Dendritic cell treated with granulocyte-macrophage colony-stimulating factor and Interleukin-4, amounts not matched to agents 40 ng/mL and 50 ng/mL, for 4 days (primary cell): Measurements from ENCODE around the gene POU6F2.
"Not testable (repeated sequence)": the region's sequence is repeated elsewhere in the genome, so short reads cannot be mapped to it uniquely, and the experiment has no call there.

Source experiments
- H3K27ac Mint-ChIP-seq: one replicate; pipeline ENCODE4 v1.8.0; 2022; ENCODE audit warnings: mild to moderate bottlenecking, mixed read lengths
- H3K27me3 Mint-ChIP-seq: one replicate; pipeline ENCODE4 v1.8.0; 2022; ENCODE audit warnings: mild to moderate bottlenecking, mixed read lengths
- H3K36me3 Mint-ChIP-seq: one replicate; pipeline ENCODE4 v1.8.0; 2022; ENCODE audit warnings: low read depth, mixed read lengths
- H3K4me1 Mint-ChIP-seq: one replicate; pipeline ENCODE4 v1.8.0; 2022; ENCODE audit warnings: low read depth, mixed read lengths
- H3K4me3 Mint-ChIP-seq: one replicate; pipeline ENCODE4 v1.8.0; 2022; ENCODE audit warnings: mild to moderate bottlenecking, moderate library complexity, mixed read lengths
- H3K9me3 Mint-ChIP-seq: one replicate; pipeline ENCODE4 v1.8.0; 2022; ENCODE audit warnings: mixed read lengths
- intact Hi-C: fragments of 100-400 bp; cut with micrococcal nuclease; formaldehyde crosslinking; loops from one replicate; pipeline ENCODE4 v1.15.0; 2022

Gene POU6F2

GRCh38 chr7:39324139-39324760, 346.5 kb downstream of the POU6F2 start:
- intact Hi-C loops, result no loop called here
- no peaks in the 10 kb centered on the region for H3K36me3 Mint-ChIP-seq
- no peaks in the 10 kb centered on the region for H3K27me3 Mint-ChIP-seq
- H3K27ac Mint-ChIP-seq, result no peak overlapping the region
- no peaks in the 10 kb centered on the region for H3K9me3 Mint-ChIP-seq
- no peak overlapping the region for H3K4me3 Mint-ChIP-seq
- no peaks in the 10 kb centered on the region for H3K4me1 Mint-ChIP-seq

GRCh38 chr7:39331607-39332006, 353.9 kb downstream of the POU6F2 start:
- intact Hi-C loops, H3K27ac Mint-ChIP-seq, H3K27me3 Mint-ChIP-seq, H3K4me3 Mint-ChIP-seq, H3K9me3 Mint-ChIP-seq, H3K36me3 Mint-ChIP-seq, H3K4me1 Mint-ChIP-seq: not testable (repeated sequence)

GRCh38 chr7:39332142-39332541, 354.4 kb downstream of the POU6F2 start:
- intact Hi-C loops, result no loop called here
- no peaks in the 10 kb centered on the region for H3K4me1 Mint-ChIP-seq

GRCh38 chr7:39333701-39334100, 356.0 kb downstream of the POU6F2 start:
- intact Hi-C loops, result no loop called here
- H3K9me3 Mint-ChIP-seq, result no peaks in the 10 kb centered on the region
- no peak overlapping the region for H3K27ac Mint-ChIP-seq
- H3K4me1 Mint-ChIP-seq, result no peaks in the 10 kb centered on the region
- no peaks in the 10 kb centered on the region for H3K36me3 Mint-ChIP-seq
- no peak overlapping the region for H3K4me3 Mint-ChIP-seq
- peaks cover 2% of the 10 kb centered on the region for H3K27me3 Mint-ChIP-seq

More at GRCh38 chr7:39332142-39332541, 354.4 kb downstream of the POU6F2 start:
- Mint-ChIP-seq H3K27me3 (peaks cover 2% of the 10 kb centered on the region), H3K27ac (no peak overlapping the region), H3K4me3 (no peak overlapping the region), H3K36me3 (no peaks in the 10 kb centered on the region), H3K9me3 (no peaks in the 10 kb centered on the region)

- intact Hi-C loops, result no loop called here
- H3K27me3 Mint-ChIP-seq, result no peaks in the 10 kb centered on the region
- no peak overlapping the region for H3K4me3 Mint-ChIP-seq
- H3K27ac Mint-ChIP-seq, result no peak overlapping the region
- H3K9me3 Mint-ChIP-seq, result no peaks in the 10 kb centered on the region
- H3K4me1 Mint-ChIP-seq, result no peaks in the 10 kb centered on the region
- H3K36me3 Mint-ChIP-seq, result no peaks in the 10 kb centered on the region
Observed at GRCh38 chr7:39336442-39336841, 358.7 kb downstream of the POU6F2 start.

GRCh38 chr7:39338716-39339115, 361.0 kb downstream of the POU6F2 start:
- Mint-ChIP-seq H3K27me3 (no peaks in the 10 kb centered on the region), H3K4me3 (no peak overlapping the region), H3K27ac (no peak overlapping the region), H3K4me1 (no peaks in the 10 kb centered on the region), H3K9me3 (no peaks in the 10 kb centered on the region), H3K36me3 (no peaks in the 10 kb centered on the region)
- intact Hi-C loops, result no loop called here

GRCh38 chr7:39339591-39339990, 361.9 kb downstream of the POU6F2 start:
- Mint-ChIP-seq H3K27ac (no peak overlapping the region), H3K36me3 (no peaks in the 10 kb centered on the region), H3K9me3 (no peaks in the 10 kb centered on the region), H3K4me3 (no peak overlapping the region), H3K27me3 (no peaks in the 10 kb centered on the region), H3K4me1 (no peaks in the 10 kb centered on the region)
- intact Hi-C loops, result no loop called here

- no peaks in the 10 kb centered on the region for H3K27me3 Mint-ChIP-seq
- H3K4me1 Mint-ChIP-seq, result no peaks in the 10 kb centered on the region
- intact Hi-C loops, result no loop called here
- no peaks in the 10 kb centered on the region for H3K36me3 Mint-ChIP-seq
- H3K4me3 Mint-ChIP-seq, result no peak overlapping the region
- H3K27ac Mint-ChIP-seq, result no peak overlapping the region
- H3K9me3 Mint-ChIP-seq, result no peaks in the 10 kb centered on the region
Observed at GRCh38 chr7:39341083-39341482, 363.4 kb downstream of the POU6F2 start.

GRCh38 chr7:39342763-39343162, 365.1 kb downstream of the POU6F2 start:
- Mint-ChIP-seq H3K27me3 (no peaks in the 10 kb centered on the region), H3K4me3 (no peak overlapping the region), H3K36me3 (no peaks in the 10 kb centered on the region), H3K9me3 (no peaks in the 10 kb centered on the region), H3K4me1 (no peaks in the 10 kb centered on the region), H3K27ac (no peak overlapping the region)
- intact Hi-C loops, result no loop called here

- no peaks in the 10 kb centered on the region for H3K9me3 Mint-ChIP-seq
- no peaks in the 10 kb centered on the region for H3K4me1 Mint-ChIP-seq
- intact Hi-C loops, result no loop called here
- H3K27me3 Mint-ChIP-seq, result no peaks in the 10 kb centered on the region
- H3K27ac Mint-ChIP-seq, result no peak overlapping the region
- no peak overlapping the region for H3K4me3 Mint-ChIP-seq
- no peaks in the 10 kb centered on the region for H3K36me3 Mint-ChIP-seq
Observed at GRCh38 chr7:39349452-39350123, 371.9 kb downstream of the POU6F2 start.

GRCh38 chr7:39353615-39354376, 376.1 kb downstream of the POU6F2 start:
- intact Hi-C loops, result no loop called here
- Mint-ChIP-seq H3K4me1 (no peaks in the 10 kb centered on the region), H3K9me3 (no peaks in the 10 kb centered on the region), H3K4me3 (no peak overlapping the region), H3K36me3 (no peaks in the 10 kb centered on the region), H3K27me3 (no peaks in the 10 kb centered on the region), H3K27ac (no peak overlapping the region)

GRCh38 chr7:39355664-39356063, 378.0 kb downstream of the POU6F2 start:
- Mint-ChIP-seq H3K36me3 (no peaks in the 10 kb centered on the region), H3K4me1 (no peaks in the 10 kb centered on the region), H3K4me3 (no peak overlapping the region), H3K9me3 (no peaks in the 10 kb centered on the region), H3K27ac (no peak overlapping the region), H3K27me3 (no peaks in the 10 kb centered on the region)
- intact Hi-C loops, result no loop called here

- no peak overlapping the region for H3K4me3 Mint-ChIP-seq
- H3K27ac Mint-ChIP-seq, result no peak overlapping the region
- H3K9me3 Mint-ChIP-seq, result no peaks in the 10 kb centered on the region
- intact Hi-C loops, result no loop called here
- H3K36me3 Mint-ChIP-seq, result no peaks in the 10 kb centered on the region
- no peaks in the 10 kb centered on the region for H3K4me1 Mint-ChIP-seq
- no peaks in the 10 kb centered on the region for H3K27me3 Mint-ChIP-seq
Observed at GRCh38 chr7:39356172-39356925, 378.6 kb downstream of the POU6F2 start.

- Mint-ChIP-seq H3K9me3 (no peaks in the 10 kb centered on the region), H3K4me3 (no peak overlapping the region), H3K4me1 (no peaks in the 10 kb centered on the region), H3K36me3 (no peaks in the 10 kb centered on the region), H3K27me3 (no peaks in the 10 kb centered on the region), H3K27ac (no peak overlapping the region)
- intact Hi-C loops, result no loop called here
Observed at GRCh38 chr7:39357648-39358047, 379.9 kb downstream of the POU6F2 start.
